ENCODE data around the gene RFPL4AL1. TPM values are rescaled to one million over a fixed set of nuclear protein-coding genes. Genes with fewer than 3 reads are reported as not detected.

RFPL4AL1 gene
- polyA plus RNA-seq, 1 experiment: not detected

DNA sequence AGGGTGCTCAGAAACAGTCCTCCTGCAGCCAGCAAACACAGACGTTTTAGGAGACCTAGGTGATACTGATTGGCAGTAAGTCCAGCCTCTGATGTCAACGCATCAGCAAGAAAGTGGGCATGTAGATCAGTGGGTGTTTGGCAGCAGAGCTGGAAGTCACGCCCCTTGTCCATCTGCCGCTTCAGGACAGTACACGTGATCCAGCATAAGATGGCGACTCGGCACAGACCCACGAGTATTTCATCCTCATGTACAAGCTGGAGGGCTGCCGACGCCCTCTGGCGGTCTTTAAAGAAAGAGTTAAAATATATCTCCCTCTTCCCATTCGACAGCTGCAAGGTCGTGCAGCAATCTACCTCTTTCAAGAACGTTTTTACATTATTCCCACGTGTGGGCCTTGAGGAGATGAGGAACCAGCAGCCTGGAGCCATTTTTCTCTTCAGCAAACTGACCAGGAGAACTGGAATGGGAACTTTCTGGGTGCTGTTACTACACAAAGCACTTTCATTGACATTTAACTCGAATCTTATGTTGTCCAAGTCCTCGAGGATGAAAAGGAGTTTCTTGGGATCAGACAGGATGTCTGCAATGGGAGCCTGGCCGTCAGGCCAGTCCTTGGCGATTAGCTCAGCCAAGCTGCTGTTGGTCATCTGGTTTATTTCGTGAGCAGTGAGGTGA is 40.6 kb downstream of the RFPL4AL1 start:
- no peak overlapping the region for H3K27ac ChIP-seq (ENCODE audit: low read depth, low read length)
- H3K27me3 ChIP-seq (ENCODE audit: control insufficient read depth, insufficient read depth, low read length): no peaks in the 10 kb centered on the region
- CTCF ChIA-PET: interaction anchor here (0.6 to 1.7 kb wide), 2 partner anchors 177 to 201 kb away, joined by 4 to 10 read pairs; no protein-coding TSS in a partner anchor
- no peak overlapping the region for H3K4me3 ChIP-seq (ENCODE audit: low read depth, low read length)
- TF ChIP-seq, protein P1, sequence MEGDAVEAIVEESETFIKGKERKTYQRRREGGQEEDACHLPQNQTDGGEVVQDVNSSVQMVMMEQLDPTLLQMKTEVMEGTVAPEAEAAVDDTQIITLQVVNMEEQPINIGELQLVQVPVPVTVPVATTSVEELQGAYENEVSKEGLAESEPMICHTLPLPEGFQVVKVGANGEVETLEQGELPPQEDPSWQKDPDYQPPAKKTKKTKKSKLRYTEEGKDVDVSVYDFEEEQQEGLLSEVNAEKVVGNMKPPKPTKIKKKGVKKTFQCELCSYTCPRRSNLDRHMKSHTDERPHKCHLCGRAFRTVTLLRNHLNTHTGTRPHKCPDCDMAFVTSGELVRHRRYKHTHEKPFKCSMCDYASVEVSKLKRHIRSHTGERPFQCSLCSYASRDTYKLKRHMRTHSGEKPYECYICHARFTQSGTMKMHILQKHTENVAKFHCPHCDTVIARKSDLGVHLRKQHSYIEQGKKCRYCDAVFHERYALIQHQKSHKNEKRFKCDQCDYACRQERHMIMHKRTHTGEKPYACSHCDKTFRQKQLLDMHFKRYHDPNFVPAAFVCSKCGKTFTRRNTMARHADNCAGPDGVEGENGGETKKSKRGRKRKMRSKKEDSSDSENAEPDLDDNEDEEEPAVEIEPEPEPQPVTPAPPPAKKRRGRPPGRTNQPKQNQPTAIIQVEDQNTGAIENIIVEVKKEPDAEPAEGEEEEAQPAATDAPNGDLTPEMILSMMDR (IDR thresholded peaks at IDR 0.05; ENCODE audit: low read depth, low read length): no peak
- DNase-seq (ENCODE audit: low read depth, low spot score): no peak
- H3K9me3 ChIP-seq (ENCODE audit: control insufficient read depth, insufficient read depth, low read length): peaks cover 5% of the 10 kb centered on the region
- POLR2A ChIA-PET: no interaction called here

DNA sequence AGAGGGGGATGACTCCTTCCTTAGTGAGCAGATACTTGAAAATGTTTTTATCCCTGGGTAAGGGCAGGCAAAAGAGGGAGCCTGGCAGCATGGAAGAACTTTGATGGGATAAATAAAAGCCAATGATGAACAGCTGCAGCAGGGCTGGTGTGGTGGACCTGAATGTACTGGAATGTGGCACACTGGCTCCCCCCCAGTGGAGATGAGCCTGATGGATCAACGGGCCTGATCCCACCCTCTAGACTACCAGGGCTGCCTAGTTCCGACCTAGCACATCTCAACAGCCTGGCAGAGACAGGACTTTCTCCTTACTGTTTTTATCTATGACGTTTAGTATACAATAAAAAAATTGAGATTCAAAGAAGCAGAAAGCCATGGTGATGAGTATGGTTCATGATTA is 42.4 kb downstream of the RFPL4AL1 start:
- POLR2A ChIA-PET: no interaction called here
- CTCF ChIA-PET: no interaction called here
- Histone ChIP-seq H3K27me3 (ENCODE audit: control insufficient read depth, insufficient read depth, low read length) (no peaks in the 10 kb centered on the region), H3K4me3 (ENCODE audit: low read depth, low read length) (no peak overlapping the region), H3K9me3 (ENCODE audit: control insufficient read depth, insufficient read depth, low read length) (no peaks in the 10 kb centered on the region; the same call in 1 of the 2 replicates), H3K27ac (ENCODE audit: low read depth, low read length) (no peak overlapping the region)
- DNase-seq (ENCODE audit: low read depth, low spot score): no peak
- TF ChIP-seq, protein P1 (IDR thresholded peaks at IDR 0.05; ENCODE audit: low read depth, low read length): no peak

DNA sequence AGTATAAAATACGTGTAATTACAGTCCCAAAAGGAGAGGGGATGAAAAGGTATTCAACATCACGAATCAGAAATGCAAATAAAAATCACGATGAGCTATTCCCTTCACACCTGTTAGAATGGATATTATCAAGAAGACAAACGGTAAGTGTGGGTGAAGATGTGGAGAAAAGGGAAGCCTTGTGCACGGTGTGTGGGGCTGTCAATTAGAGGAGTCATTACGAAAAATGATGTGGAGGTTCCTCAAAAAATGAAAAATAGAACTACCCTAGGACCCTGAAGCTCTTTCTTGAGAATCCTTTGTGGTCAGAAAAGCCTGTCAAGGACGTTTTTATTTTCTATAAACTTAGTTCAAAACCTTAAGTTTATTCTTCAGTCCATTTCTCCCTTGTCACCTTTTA is 43.5 kb downstream of the RFPL4AL1 start:
- H3K9me3 ChIP-seq (ENCODE audit: control insufficient read depth, insufficient read depth, low read length): no peaks in the 10 kb centered on the region; the same call in 1 of the 2 replicates
- ChIA-PET CTCF (no interaction called here), POLR2A (no interaction called here)
- H3K27me3 ChIP-seq (ENCODE audit: control insufficient read depth, insufficient read depth, low read length): no peaks in the 10 kb centered on the region
- no peak for DNase-seq (ENCODE audit: low read depth, low spot score)
- no peak overlapping the region for H3K4me3 ChIP-seq (ENCODE audit: low read depth, low read length)
- no peak overlapping the region for H3K27ac ChIP-seq (ENCODE audit: low read depth, low read length)
- TF ChIP-seq, protein P1 (IDR thresholded peaks at IDR 0.05; ENCODE audit: low read depth, low read length): no peak

DNA sequence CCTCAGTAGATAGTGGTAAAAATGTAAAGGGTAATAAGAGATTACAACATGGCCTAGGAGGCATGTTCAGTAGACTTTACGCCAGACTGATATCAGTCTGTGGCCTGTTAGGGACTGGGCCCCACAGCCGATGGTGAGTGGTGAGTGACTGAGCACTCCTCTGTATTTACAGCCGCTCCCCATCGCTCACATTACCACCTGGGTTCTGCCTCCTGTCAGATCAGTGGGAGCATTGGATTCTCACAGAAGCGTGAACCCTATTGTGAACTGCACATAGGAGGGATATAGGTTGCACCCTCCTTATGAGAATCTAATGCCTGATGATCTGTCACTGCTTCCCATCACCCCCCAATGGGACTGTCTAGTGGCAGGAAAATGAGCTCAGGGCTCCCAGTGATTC is 45.0 kb downstream of the RFPL4AL1 start:
- Histone ChIP-seq H3K27me3 (ENCODE audit: control insufficient read depth, insufficient read depth, low read length) (no peaks in the 10 kb centered on the region), H3K4me3 (ENCODE audit: low read depth, low read length) (no peak overlapping the region), H3K9me3 (ENCODE audit: control insufficient read depth, insufficient read depth, low read length) (peaks cover under 1% of the 10 kb centered on the region; the same call in 1 of the 2 replicates), H3K27ac (ENCODE audit: low read depth, low read length) (no peak overlapping the region)
- ChIA-PET POLR2A (no interaction called here), CTCF (no interaction called here)
- no peak for DNase-seq (ENCODE audit: low read depth, low spot score)
- TF ChIP-seq, protein P1 (IDR thresholded peaks at IDR 0.05; ENCODE audit: low read depth, low read length): no peak

DNA sequence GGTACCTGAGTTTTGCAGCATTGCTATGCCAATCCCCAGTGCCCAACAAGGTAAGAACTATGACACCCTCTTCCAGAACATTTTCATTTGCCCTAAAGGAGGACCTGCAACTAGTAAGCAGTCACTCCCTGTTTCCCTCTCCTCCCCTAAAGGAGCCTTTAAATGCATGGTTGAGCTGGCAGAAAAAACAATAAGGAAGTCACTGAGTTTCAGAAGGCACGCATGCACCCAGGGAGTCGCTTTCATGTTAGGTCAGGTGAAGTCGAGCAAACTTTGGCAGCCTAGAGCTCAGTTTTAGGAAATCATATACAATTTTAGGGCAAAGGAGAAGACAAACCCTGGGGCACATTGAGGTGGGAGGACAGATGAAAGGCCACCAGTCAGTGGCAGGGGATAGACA is 51.1 kb downstream of the RFPL4AL1 start:
- ChIA-PET POLR2A (no interaction called here), CTCF (no interaction called here)
- H3K27ac ChIP-seq (ENCODE audit: low read depth, low read length): no peak overlapping the region
- H3K9me3 ChIP-seq (ENCODE audit: control insufficient read depth, insufficient read depth, low read length): peaks cover 13% of the 10 kb centered on the region
- no peak for DNase-seq (ENCODE audit: low read depth, low spot score)
- no peak overlapping the region for H3K4me3 ChIP-seq (ENCODE audit: low read depth, low read length)
- H3K27me3 ChIP-seq (ENCODE audit: control insufficient read depth, insufficient read depth, low read length): no peaks in the 10 kb centered on the region
- TF ChIP-seq, protein P1 (IDR thresholded peaks at IDR 0.05; ENCODE audit: low read depth, low read length): no peak

Other genes starting within 250 kb of the RFPL4AL1 start
- 0.10 and 0.15 TPM in 2 replicates for gene SBK2, start 232.0 kb upstream of the RFPL4AL1 start, polyA plus RNA-seq (2011; rRNA removed)
- gene SBK3, start 223.6 kb upstream of the RFPL4AL1 start, polyA plus RNA-seq (2011; rRNA removed): not detected in 2 replicates
- gene ZNF579, start 188.3 kb upstream of the RFPL4AL1 start, polyA plus RNA-seq (2011; rRNA removed): 4.2 and 5.1 TPM in 2 replicates
- gene FIZ1, start 169.6 kb upstream of the RFPL4AL1 start, polyA plus RNA-seq (2011; rRNA removed): 3.7 and 4.5 TPM in 2 replicates
- 2.6 and 3.5 TPM in 2 replicates for gene ZNF524, start 168.8 kb upstream of the RFPL4AL1 start, polyA plus RNA-seq (2011; rRNA removed)
- gene ZNF865, start 163.5 kb upstream of the RFPL4AL1 start, polyA plus RNA-seq (2011; rRNA removed): 0.88 and 1.4 TPM in 2 replicates
- 1.9 and 2.8 TPM in 2 replicates for gene ZNF784, start 144.6 kb upstream of the RFPL4AL1 start, polyA plus RNA-seq (2011; rRNA removed)
- 7.3 and 14.0 TPM in 2 replicates for gene ZNF580, start 128.1 kb upstream of the RFPL4AL1 start, polyA plus RNA-seq (2011; rRNA removed)
- 19.1 and 22.9 TPM in 2 replicates for gene ZNF581, start 125.5 kb upstream of the RFPL4AL1 start, polyA plus RNA-seq (2011; rRNA removed)
- gene CCDC106, start 120.9 kb upstream of the RFPL4AL1 start, polyA plus RNA-seq (2011; rRNA removed): 6.2 and 8.7 TPM in 2 replicates
- 90.7 and 130 TPM in 2 replicates for gene U2AF2, start 114.1 kb upstream of the RFPL4AL1 start, polyA plus RNA-seq (2011; rRNA removed)
- 32.1 and 44.1 TPM in 2 replicates for gene EPN1, start 93.9 kb upstream of the RFPL4AL1 start, polyA plus RNA-seq (2011; rRNA removed)
- not detected in 2 replicates for gene NLRP9, start 30.7 kb upstream of the RFPL4AL1 start, polyA plus RNA-seq (2011; rRNA removed)
- not detected in 2 replicates for gene RFPL4A, start 10.0 kb upstream of the RFPL4AL1 start, polyA plus RNA-seq (2011; rRNA removed)
- gene NLRP11, start 62.9 kb downstream of the RFPL4AL1 start, polyA plus RNA-seq (2011; rRNA removed): not detected in 2 replicates
- gene NLRP4, start 67.4 kb downstream of the RFPL4AL1 start, polyA plus RNA-seq (2011; rRNA removed): not detected in 2 replicates
- not detected in 2 replicates for gene NLRP13, start 163.2 kb downstream of the RFPL4AL1 start, polyA plus RNA-seq (2011; rRNA removed)
- gene NLRP8, start 178.7 kb downstream of the RFPL4AL1 start, polyA plus RNA-seq (2011; rRNA removed): not detected in 2 replicates
- gene NLRP5, start 217.7 kb downstream of the RFPL4AL1 start, polyA plus RNA-seq (2011; rRNA removed): not detected in 2 replicates